Activated CD4-positive, alpha-beta T cell treated with anti-CD3 and anti-CD28 coated beads for 4 hours (primary cell): ENCODE measurements around the gene PRRT2.
"Not testable (repeated sequence)": the region's sequence is repeated elsewhere in the genome, so short reads cannot be mapped to it uniquely, and the experiment has no call there.

Experiments used
- DNase-seq, 2 donors: peaks; one replicate each; pipeline ENCODE4 v3.0.0-alpha.2; 2020

Gene PRRT2

GRCh38 chr16:29790949-29791844 lies 20.8 kb upstream of the PRRT2 start:
- no peak for DNase-seq

GRCh38 chr16:29791845-29792807 lies 19.9 kb upstream of the PRRT2 start:
- DNase-seq: no peak

DNA sequence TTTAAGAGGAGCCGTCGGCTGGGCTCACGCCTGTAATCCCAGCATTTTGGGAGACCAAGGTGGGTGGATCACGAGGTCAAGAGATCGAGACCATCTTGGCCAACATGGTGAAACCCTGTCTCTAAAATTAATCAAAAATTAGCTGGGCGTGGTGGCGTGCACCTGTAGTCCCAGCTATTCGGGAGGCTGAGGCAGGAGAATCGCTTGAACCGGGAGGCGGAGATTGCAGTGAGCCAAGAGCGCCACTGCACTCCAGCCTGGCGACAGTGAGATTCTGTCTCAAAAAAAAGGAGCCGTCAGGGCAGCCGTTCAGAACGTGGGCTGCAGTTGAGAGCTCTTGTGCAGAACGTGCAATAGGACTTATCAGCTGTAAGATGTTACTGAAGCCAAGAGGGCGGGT lies 18.8 kb upstream of the PRRT2 start:
- not testable (repeated sequence) for DNase-seq

- no peak for DNase-seq
Observed at GRCh38 chr16:29794231-29794710, 17.7 kb upstream of the PRRT2 start.

- no peak for DNase-seq
Observed at GRCh38 chr16:29802416-29802935, 9.5 kb upstream of the PRRT2 start.

- no peak for DNase-seq
Observed at GRCh38 chr16:29804020-29804419, 8.0 kb upstream of the PRRT2 start.

DNA sequence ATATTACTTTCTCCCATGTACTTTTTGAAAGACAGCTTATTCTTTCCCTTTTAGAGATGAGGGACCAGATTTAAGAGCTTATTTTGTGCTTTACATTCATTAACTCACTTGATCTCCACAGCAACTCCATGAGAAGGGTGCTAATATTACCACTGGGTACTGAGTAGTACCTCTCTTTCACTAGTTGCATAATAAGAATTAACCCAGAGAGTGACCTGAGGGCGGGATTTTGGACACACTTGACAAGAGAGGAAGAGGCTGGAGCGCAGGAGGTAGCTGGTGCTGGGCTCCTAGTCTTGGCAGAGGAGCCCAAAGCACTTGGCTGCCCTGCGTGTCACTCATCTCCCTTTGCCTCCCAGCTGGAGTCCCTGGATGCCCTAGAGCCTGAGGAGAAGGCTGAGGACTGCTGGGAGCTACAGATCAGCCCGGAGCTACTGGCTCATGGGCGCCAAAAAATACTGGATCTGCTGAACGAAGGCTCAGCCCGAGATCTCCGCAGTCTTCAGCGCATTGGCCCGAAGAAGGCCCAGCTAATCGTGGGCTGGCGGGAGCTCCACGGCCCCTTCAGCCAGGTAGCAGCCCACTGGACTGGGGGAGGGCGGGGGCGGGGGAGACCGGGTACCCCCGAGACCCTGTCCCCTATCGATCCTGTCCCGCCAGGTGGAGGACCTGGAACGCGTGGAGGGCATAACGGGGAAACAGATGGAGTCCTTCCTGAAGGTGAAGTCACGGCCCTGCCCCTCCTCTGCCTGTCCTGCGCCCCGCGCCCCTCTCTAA lies 7.3 kb upstream of the PRRT2 start:
- no peak for DNase-seq

GRCh38 chr16:29805232-29806098 lies 6.5 kb upstream of the PRRT2 start:
- peak; percentile 96 to 98 for DNase-seq

DNA sequence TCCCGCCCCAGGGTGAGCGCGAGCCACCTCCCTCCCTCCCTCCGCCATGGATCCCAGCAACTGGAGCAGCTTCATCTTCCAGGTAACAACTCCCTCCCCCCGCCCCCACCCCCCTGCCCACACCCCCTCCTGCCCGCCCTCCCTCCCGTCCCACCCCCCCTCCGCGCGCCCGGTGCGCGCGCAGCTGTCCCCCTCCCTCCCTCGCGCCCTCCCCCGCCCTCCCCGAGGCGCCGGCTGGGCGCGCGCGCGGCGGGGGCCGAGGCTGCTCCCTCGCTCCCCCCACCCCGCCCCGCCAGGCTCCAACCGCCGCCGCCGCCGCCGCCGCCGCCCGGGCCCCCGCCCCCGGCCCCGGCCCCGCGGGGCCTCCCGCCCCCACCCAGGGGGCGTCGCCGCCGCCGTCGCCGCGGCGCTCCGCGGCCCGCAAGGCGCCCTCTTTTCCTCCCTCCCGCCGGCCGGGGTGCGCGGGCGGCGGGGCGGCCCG lies 5.9 kb upstream of the PRRT2 start, which contains the start of gene MAZ:
MAZ (plus strand) TSS at position 431 of the 481 bp plus-strand sequence. CDS start 173 bp downstream, outside the sequence.
- peak in 1 of 2 donors; percentile 82 for DNase-seq

- peak; percentile 55 to 58 for DNase-seq
Observed at GRCh38 chr16:29806641-29807425, 5.2 kb upstream of the PRRT2 start.

DNA sequence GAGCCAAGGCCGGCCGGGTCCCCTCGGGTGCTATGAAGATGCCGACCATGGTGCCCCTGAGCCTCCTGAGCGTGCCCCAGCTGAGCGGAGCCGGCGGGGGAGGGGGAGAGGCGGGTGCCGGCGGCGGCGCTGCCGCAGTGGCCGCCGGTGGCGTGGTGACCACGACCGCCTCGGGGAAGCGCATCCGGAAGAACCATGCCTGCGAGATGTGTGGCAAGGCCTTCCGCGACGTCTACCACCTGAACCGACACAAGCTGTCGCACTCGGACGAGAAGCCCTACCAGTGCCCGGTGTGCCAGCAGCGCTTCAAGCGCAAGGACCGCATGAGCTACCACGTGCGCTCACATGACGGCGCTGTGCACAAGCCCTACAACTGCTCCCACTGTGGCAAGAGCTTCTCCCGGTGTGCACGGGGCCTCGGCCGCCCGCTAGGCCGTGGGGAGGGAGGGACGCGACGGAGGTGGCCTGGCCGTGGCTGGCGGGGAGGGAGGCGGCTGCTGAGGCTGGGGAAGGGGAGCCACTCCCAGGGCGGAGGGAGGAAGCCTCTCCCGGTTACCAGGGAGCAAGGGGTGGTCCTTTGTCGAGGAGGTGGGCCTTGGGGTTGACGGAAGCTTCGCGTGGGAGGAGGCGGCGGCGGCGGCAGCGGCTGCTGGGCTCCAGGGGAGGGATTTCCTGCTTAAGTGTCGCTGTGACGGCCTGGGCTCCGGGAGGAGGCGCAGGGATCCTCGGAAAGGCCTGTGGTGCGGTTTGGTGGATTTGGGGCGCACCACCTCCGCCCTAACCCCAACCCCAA lies 4.4 kb upstream of the PRRT2 start:
- peak; percentile 86 to 89 for DNase-seq

DNA sequence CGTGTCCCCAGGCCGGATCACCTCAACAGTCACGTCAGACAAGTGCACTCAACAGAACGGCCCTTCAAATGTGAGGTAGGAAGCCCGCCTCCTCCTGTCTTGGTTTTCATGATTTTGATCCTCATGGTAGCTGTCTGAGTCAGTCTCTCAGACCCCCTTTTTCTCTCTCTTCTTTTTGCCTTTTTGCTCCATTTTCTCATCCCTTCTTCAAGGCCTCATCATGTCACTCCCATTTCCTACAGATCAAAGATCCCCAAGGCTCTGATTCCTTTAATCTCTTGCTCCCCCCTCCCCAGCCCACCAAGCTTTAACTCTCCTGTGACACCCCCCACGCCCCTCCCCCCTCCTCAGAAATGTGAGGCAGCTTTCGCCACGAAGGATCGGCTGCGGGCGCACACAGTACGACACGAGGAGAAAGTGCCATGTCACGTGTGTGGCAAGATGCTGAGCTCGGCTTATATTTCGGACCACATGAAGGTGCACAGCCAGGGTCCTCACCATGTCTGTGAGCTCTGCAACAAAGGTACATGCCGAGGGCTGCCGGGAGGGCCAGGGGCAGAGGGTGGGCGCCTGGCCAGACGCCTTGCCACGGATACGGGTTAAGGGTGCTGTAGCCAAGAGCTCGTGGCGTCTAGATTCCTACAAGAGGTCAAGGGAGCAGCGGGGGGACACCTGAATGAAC lies 3.6 kb upstream of the PRRT2 start:
- no peak for DNase-seq

DNA sequence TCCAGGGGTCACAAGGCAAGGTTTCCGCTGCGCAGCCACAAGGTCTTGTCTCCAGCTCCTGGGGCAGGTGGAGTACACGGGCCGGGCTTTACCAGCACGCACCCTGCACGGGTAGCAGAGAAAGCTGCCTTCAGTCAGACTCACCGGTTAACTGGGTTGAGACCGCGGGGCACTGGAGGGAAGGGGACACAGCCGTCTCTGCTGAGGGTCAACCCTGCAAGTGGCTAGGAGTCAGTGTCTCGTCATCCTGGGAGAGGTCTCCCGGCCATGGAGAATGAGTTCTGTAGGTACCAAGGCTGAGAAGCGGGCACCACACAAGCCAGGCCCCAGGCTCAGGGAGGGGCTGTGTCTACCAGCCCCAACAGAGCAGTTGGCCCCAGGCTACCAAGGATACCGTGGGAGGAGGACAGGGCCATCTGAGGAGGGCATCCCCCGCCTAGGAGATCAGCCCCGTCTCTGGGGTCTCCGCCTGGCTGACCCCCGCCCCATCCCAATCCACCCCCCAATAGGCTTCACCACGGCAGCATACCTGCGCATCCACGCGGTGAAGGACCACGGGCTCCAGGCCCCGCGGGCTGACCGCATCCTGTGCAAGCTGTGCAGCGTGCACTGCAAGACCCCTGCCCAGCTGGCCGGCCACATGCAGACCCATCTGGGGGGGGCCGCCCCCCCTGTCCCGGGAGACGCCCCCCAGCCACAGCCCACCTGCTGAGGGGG lies 2.8 kb upstream of the PRRT2 start:
- DNase-seq: no peak

DNA sequence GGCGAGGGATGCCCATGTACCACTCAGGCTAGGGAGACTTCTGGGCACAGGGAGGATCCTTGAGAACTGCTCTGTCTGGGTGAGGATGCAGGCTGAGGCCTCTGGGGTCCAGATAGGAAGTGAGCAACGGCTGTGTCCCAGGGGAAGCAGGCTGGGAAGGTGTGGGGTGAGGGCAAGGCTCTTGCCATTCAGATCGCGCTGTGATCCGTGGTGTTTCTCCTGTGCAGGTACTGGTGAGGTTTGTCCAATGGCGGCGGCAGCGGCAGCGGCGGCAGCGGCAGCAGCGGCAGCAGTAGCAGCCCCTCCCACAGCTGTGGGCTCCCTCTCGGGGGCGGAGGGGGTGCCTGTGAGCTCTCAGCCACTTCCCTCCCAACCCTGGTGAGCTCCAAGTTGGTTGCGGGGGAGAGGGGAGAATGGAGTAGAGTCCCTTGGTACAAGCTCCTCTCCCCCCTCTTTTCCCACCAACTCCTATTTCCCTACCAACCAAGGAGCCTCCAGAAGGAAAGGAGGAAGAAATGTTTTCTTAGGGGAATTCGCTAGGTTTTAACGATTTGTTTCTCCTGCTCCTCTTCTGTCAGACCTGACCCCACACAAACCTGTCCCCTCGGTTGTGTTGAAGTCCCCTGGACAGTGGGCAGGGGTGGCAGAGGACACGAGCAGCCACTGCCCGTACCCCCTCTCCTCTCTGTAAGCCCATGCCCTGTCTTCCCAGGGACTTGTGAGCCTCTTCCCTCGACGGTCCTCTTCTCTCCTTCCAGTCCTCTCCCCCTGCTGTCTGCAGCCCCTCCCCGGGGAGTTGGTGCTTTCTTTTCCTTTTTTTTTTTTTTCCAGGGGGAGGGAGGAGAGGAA lies 1.9 kb upstream of the PRRT2 start:
- DNase-seq: peak in 1 of 2 donors; percentile 57

DNA sequence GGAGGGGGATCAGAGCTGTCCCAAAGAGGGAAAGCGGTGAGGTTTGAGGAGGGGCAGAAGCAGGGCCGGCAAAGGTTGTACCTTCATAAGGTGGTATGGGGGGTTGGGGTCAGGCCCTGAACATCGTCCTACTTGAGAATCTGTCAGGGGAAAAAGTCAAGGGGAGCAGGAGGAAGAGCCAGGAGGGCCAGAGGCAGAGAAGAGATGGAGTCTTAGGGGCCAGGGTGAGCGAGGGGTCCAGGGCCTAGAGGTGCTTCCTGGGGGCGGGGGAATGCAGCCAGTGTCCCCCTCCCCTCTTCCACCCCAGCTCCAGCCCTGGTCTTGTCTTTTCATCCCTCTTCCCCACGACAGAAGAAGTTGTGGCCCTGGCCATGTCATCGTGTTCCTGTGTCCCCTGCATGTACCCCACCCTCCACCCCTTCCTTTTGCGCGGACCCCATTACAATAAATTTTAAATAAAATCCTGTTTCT lies 1.3 kb upstream of the PRRT2 start:
- no peak for DNase-seq

- DNase-seq: peak in 1 of 2 donors; percentile 68
Observed at GRCh38 chr16:29811170-29811895, 660 bp upstream of the PRRT2 start.
